SKM-1 treated with dmso at 0.1 percent for 144 hours (cell line): ENCODE data around the gene CCDC87.
"Not testable (repeated sequence)": the region's sequence is repeated elsewhere in the genome, so short reads cannot be mapped to it uniquely, and the experiment has no call there.

Experiments used
- DNase-seq: peaks from one replicate; lab custom pipeline; 2025; ENCODE audit not compliant: unreplicated experiment; lab: John Stamatoyannopoulos, UW

The CCDC87 gene

GRCh38 chr11:66556086-66556485 lies 36.8 kb downstream of the CCDC87 start:
- no peak for DNase-seq

- no peak for DNase-seq
Measured at GRCh38 chr11:66555416-66555815, 37.4 kb downstream of the CCDC87 start.

GRCh38 chr11:66554602-66555001 lies 38.3 kb downstream of the CCDC87 start:
- no peak for DNase-seq

- no peak for DNase-seq
Measured at GRCh38 chr11:66550887-66551286, 42.0 kb downstream of the CCDC87 start.

GRCh38 chr11:66549696-66550095 lies 43.2 kb downstream of the CCDC87 start:
- DNase-seq: no peak

GRCh38 chr11:66548774-66549630 lies 43.9 kb downstream of the CCDC87 start:
- DNase-seq: no peak

- no peak for DNase-seq
Measured at GRCh38 chr11:66548041-66548440, 44.8 kb downstream of the CCDC87 start.

- DNase-seq: no peak
Measured at GRCh38 chr11:66547662-66548009, 45.2 kb downstream of the CCDC87 start.

GRCh38 chr11:66546966-66547661 lies 45.7 kb downstream of the CCDC87 start:
- no peak for DNase-seq

- DNase-seq: no peak
Measured at GRCh38 chr11:66546368-66546965, 46.4 kb downstream of the CCDC87 start, which contains the start of gene ACTN3. TSS of gene ACTN3 (plus strand) at chr11:66546903. CDS start at chr11:66546938, 35 bp downstream.

- DNase-seq: peak; percentile 94
Measured at GRCh38 chr11:66545701-66546367, 47.0 kb downstream of the CCDC87 start, which contains the start of gene ZDHHC24. TSS of gene ZDHHC24 (minus strand) at chr11:66546048. CDS start at chr11:66546003, 45 bp downstream.

- DNase-seq: not testable (repeated sequence)
Measured at GRCh38 chr11:66544952-66545351, 47.9 kb downstream of the CCDC87 start.

GRCh38 chr11:66543263-66544107 lies 49.4 kb downstream of the CCDC87 start:
- DNase-seq: no peak

- DNase-seq: no peak
Measured at GRCh38 chr11:66542362-66542761, 50.5 kb downstream of the CCDC87 start.

- no peak for DNase-seq
Measured at GRCh38 chr11:66541892-66542291, 51.0 kb downstream of the CCDC87 start.

GRCh38 chr11:66540598-66540997 lies 52.3 kb downstream of the CCDC87 start:
- not testable (repeated sequence) for DNase-seq
